GM12874 (cell line): ENCODE data around the gene ITFG1.

ENCODE experiments used
- CTCF ChIP-seq: IDR thresholded peaks from 2 replicates; pipeline ENCODE4 v1.5.1; 2011; ENCODE audit warnings: low read depth, mild to moderate bottlenecking, control low read depth, low read length, moderate library complexity; ENCODE audit not compliant: insufficient read depth

ITFG1 gene

GRCh38 chr16:47366228-47366627, 94.6 kb downstream of the ITFG1 start:
- no peak for TF ChIP-seq CTCF

GRCh38 chr16:47363761-47364160, 97.1 kb downstream of the ITFG1 start:
- no peak for TF ChIP-seq CTCF

GRCh38 chr16:47359478-47359877, 101.4 kb downstream of the ITFG1 start:
- no peak for TF ChIP-seq CTCF

DNA sequence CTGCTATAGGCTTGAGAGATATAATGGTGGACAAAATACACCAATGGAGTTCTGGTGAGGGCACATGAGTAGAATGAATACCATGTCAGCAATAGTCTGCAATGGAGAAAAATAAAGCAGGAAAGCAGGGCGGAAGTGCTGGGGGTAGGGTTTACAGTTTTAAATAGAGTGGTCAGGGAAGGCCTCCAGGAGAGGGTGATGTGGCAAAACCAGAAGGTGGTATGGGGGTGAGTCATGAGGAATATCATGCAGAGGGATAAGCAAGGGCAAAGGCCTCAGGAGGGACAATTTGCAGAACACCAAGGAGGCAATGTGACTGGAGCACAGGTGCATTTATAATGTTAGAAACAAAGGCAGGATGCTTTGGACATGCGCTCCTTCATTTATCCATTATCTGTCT, 102.0 kb downstream of the ITFG1 start:
- no peak for TF ChIP-seq CTCF

- TF ChIP-seq CTCF = no peak
Measured at GRCh38 chr16:47342055-47342454, 118.8 kb downstream of the ITFG1 start.

DNA sequence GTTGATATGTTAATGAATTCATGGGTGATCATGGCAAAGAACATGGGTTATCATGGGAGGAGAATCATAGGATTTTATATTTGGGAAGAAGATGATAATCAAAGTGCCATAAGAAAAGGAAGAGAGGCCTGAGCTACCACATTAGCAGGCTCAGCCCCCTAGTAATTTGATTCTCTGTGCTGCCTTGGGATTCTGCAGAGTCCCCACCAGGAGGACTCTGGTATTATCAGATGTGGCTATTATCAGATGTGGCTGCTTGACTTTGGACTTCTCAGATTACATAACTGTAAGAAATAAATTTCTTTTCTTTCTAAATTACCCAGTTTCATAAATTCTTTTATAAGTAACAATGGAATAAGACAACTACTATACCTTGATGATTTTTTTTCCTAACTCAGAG, 137.6 kb downstream of the ITFG1 start:
- TF ChIP-seq CTCF = no peak

GRCh38 chr16:47320546-47321310, 140.1 kb downstream of the ITFG1 start:
- no peak for TF ChIP-seq CTCF
